Measurements from ENCODE around the gene DNPH1. TPM values are rescaled to one million over a fixed set of nuclear protein-coding genes. Genes with fewer than 3 reads are reported as not detected.

Gene DNPH1
- total RNA-seq, 1 experiment from 2014 or later = 85.3 TPM

- Histone ChIP-seq H3K27me3 (ENCODE audit: control insufficient read depth, insufficient read depth, low read length) (no peaks in the 10 kb centered on the region), H3K4me3 (ENCODE audit: insufficient read depth, low read depth, low read length) (no peak overlapping the region), H3K36me3 (replicated peaks; ENCODE audit: control insufficient read depth, insufficient read depth, low read length) (peaks cover 3% of the 10 kb centered on the region)
- peak; percentile 30 for DNase-seq
These were observed 9.5 kb downstream of the DNPH1 start for GRCh38 chr6:43219814-43220213.

- Histone ChIP-seq H3K4me3 (ENCODE audit: insufficient read depth, low read depth, low read length) (no peak overlapping the region), H3K27me3 (ENCODE audit: control insufficient read depth, insufficient read depth, low read length) (no peaks in the 10 kb centered on the region), H3K36me3 (replicated peaks; ENCODE audit: control insufficient read depth, insufficient read depth, low read length) (peaks cover 1% of the 10 kb centered on the region)
- DNase-seq = peak; percentile 25
These were observed 10.2 kb downstream of the DNPH1 start for GRCh38 chr6:43219119-43219518.

GRCh38 chr6:43217351-43217750 lies 11.9 kb downstream of the DNPH1 start:
- Histone ChIP-seq H3K4me3 (ENCODE audit: insufficient read depth, low read depth, low read length) (no peak overlapping the region), H3K27me3 (ENCODE audit: control insufficient read depth, insufficient read depth, low read length) (no peaks in the 10 kb centered on the region)
- DNase-seq = no peak

GRCh38 chr6:43216200-43216599 lies 13.1 kb downstream of the DNPH1 start:
- H3K27me3 ChIP-seq (ENCODE audit: control insufficient read depth, insufficient read depth, low read length) = no peaks in the 10 kb centered on the region

More at GRCh38 chr6:43217351-43217750, 11.9 kb downstream of the DNPH1 start:
- no peaks in the 10 kb centered on the region for H3K36me3 ChIP-seq (replicated peaks; ENCODE audit: control insufficient read depth, insufficient read depth, low read length)

GRCh38 chr6:43215066-43215465 lies 14.2 kb downstream of the DNPH1 start:
- Histone ChIP-seq H3K36me3 (replicated peaks; ENCODE audit: control insufficient read depth, insufficient read depth, low read length) (no peaks in the 10 kb centered on the region), H3K27me3 (ENCODE audit: control insufficient read depth, insufficient read depth, low read length) (no peaks in the 10 kb centered on the region), H3K4me3 (ENCODE audit: insufficient read depth, low read depth, low read length) (no peak overlapping the region)
- peak; percentile 11 for DNase-seq

More at GRCh38 chr6:43216200-43216599, 13.1 kb downstream of the DNPH1 start:
- DNase-seq = peak; percentile 18
- Histone ChIP-seq H3K36me3 (replicated peaks; ENCODE audit: control insufficient read depth, insufficient read depth, low read length) (no peaks in the 10 kb centered on the region), H3K4me3 (ENCODE audit: insufficient read depth, low read depth, low read length) (no peak overlapping the region)

GRCh38 chr6:43213431-43213830 lies 15.8 kb downstream of the DNPH1 start:
- Histone ChIP-seq H3K4me3 (ENCODE audit: insufficient read depth, low read depth, low read length) (no peak overlapping the region), H3K27me3 (ENCODE audit: control insufficient read depth, insufficient read depth, low read length) (no peaks in the 10 kb centered on the region), H3K36me3 (replicated peaks; ENCODE audit: control insufficient read depth, insufficient read depth, low read length) (no peaks in the 10 kb centered on the region)
- no peak for DNase-seq

- DNase-seq = peak; percentile 52
- Histone ChIP-seq H3K36me3 (replicated peaks; ENCODE audit: control insufficient read depth, insufficient read depth, low read length) (no peaks in the 10 kb centered on the region), H3K27me3 (ENCODE audit: control insufficient read depth, insufficient read depth, low read length) (no peaks in the 10 kb centered on the region), H3K4me3 (ENCODE audit: insufficient read depth, low read depth, low read length) (no peak overlapping the region)
These were observed 17.3 kb downstream of the DNPH1 start for GRCh38 chr6:43211955-43212354.

- Histone ChIP-seq H3K4me3 (ENCODE audit: insufficient read depth, low read depth, low read length) (no peak overlapping the region), H3K27me3 (ENCODE audit: control insufficient read depth, insufficient read depth, low read length) (no peaks in the 10 kb centered on the region), H3K36me3 (replicated peaks; ENCODE audit: control insufficient read depth, insufficient read depth, low read length) (no peaks in the 10 kb centered on the region)
- DNase-seq = no peak
These were observed 22.0 kb downstream of the DNPH1 start for GRCh38 chr6:43207286-43207685.

GRCh38 chr6:43205849-43206248 lies 23.4 kb downstream of the DNPH1 start:
- Histone ChIP-seq H3K4me3 (ENCODE audit: insufficient read depth, low read depth, low read length) (no peak overlapping the region), H3K27me3 (ENCODE audit: control insufficient read depth, insufficient read depth, low read length) (no peaks in the 10 kb centered on the region), H3K36me3 (replicated peaks; ENCODE audit: control insufficient read depth, insufficient read depth, low read length) (no peaks in the 10 kb centered on the region; the same call in 1 of the 2 replicates)
- no peak for DNase-seq

GRCh38 chr6:43204271-43205105 lies 24.8 kb downstream of the DNPH1 start:
- no peak for DNase-seq
- Histone ChIP-seq H3K27me3 (ENCODE audit: control insufficient read depth, insufficient read depth, low read length) (no peaks in the 10 kb centered on the region), H3K4me3 (ENCODE audit: insufficient read depth, low read depth, low read length) (no peak overlapping the region), H3K36me3 (replicated peaks; ENCODE audit: control insufficient read depth, insufficient read depth, low read length) (no peaks in the 10 kb centered on the region; the same call in 1 of the 2 replicates)

GRCh38 chr6:43203718-43204095 lies 25.6 kb downstream of the DNPH1 start:
- H3K27me3 ChIP-seq (ENCODE audit: control insufficient read depth, insufficient read depth, low read length) = no peaks in the 10 kb centered on the region
- H3K36me3 ChIP-seq (replicated peaks; ENCODE audit: control insufficient read depth, insufficient read depth, low read length) = no peaks in the 10 kb centered on the region; the same call in 1 of the 2 replicates

GRCh38 chr6:43203029-43203717 lies 26.1 kb downstream of the DNPH1 start:
- no peak overlapping the region for H3K4me3 ChIP-seq (ENCODE audit: insufficient read depth, low read depth, low read length)
- no peaks in the 10 kb centered on the region for H3K27me3 ChIP-seq (ENCODE audit: control insufficient read depth, insufficient read depth, low read length)
- DNase-seq = no peak
- no peaks in the 10 kb centered on the region; the same call in 1 of the 2 replicates for H3K36me3 ChIP-seq (replicated peaks; ENCODE audit: control insufficient read depth, insufficient read depth, low read length)

More at GRCh38 chr6:43203718-43204095, 25.6 kb downstream of the DNPH1 start:
- H3K4me3 ChIP-seq (ENCODE audit: insufficient read depth, low read depth, low read length) = no peak overlapping the region
- DNase-seq = no peak

- H3K27me3 ChIP-seq (ENCODE audit: control insufficient read depth, insufficient read depth, low read length) = no peaks in the 10 kb centered on the region
- H3K36me3 ChIP-seq (replicated peaks; ENCODE audit: control insufficient read depth, insufficient read depth, low read length) = no peaks in the 10 kb centered on the region; the same call in 1 of the 2 replicates
- DNase-seq = no peak
- no peak overlapping the region for H3K4me3 ChIP-seq (ENCODE audit: insufficient read depth, low read depth, low read length)
These were observed 26.8 kb downstream of the DNPH1 start for GRCh38 chr6:43202451-43202850.

GRCh38 chr6:43200541-43200940 lies 28.7 kb downstream of the DNPH1 start:
- DNase-seq = no peak
- H3K27me3 ChIP-seq (ENCODE audit: control insufficient read depth, insufficient read depth, low read length) = no peaks in the 10 kb centered on the region

GRCh38 chr6:43199912-43200311 lies 29.4 kb downstream of the DNPH1 start:
- DNase-seq = no peak
- peaks cover 1% of the 10 kb centered on the region; the same call in 1 of the 2 replicates for H3K36me3 ChIP-seq (replicated peaks; ENCODE audit: control insufficient read depth, insufficient read depth, low read length)
- H3K4me3 ChIP-seq (ENCODE audit: insufficient read depth, low read depth, low read length) = no peak overlapping the region
- no peaks in the 10 kb centered on the region for H3K27me3 ChIP-seq (ENCODE audit: control insufficient read depth, insufficient read depth, low read length)

More at GRCh38 chr6:43200541-43200940, 28.7 kb downstream of the DNPH1 start:
- no peak overlapping the region for H3K4me3 ChIP-seq (ENCODE audit: insufficient read depth, low read depth, low read length)
- no peaks in the 10 kb centered on the region; the same call in 1 of the 2 replicates for H3K36me3 ChIP-seq (replicated peaks; ENCODE audit: control insufficient read depth, insufficient read depth, low read length)
